MM.1S (cell line): ENCODE measurements around the gene FYCO1.

Source experiments
- DNase-seq: peaks from one replicate; pipeline ENCODE4 v3.0.0-alpha.2; 2015
- H2AFZ ChIP-seq: fragments of 300-600 bp; sonication (generic); 2 replicates; pipeline ENCODE4 v1.6.0; 2016; ENCODE audit warnings: antibody characterized with exemption, low read length
- H3F3A ChIP-seq: fragments of 300-600 bp; sonication (generic); 2 replicates; pipeline ENCODE4 v1.6.1; 2016; ENCODE audit warnings: mild to moderate bottlenecking, antibody characterized with exemption, low read length, moderate library complexity, mixed read lengths; ENCODE audit not compliant: insufficient read depth
- H3K27ac ChIP-seq: fragments of 300-600 bp; sonication (generic); 2 replicates; pipeline ENCODE4 v1.5.1; 2016; ENCODE audit warnings: mild to moderate bottlenecking, low read length
- H3K27me3 ChIP-seq: fragments of 300-600 bp; sonication (generic); replicated peaks from 2 replicates; pipeline ENCODE4 v1.6.0; 2016; ENCODE audit warnings: low read length; ENCODE audit not compliant: insufficient read depth
- H3K36me3 ChIP-seq: fragments of 300-600 bp; sonication (generic); replicated peaks from 2 replicates; pipeline ENCODE4 v1.6.1; 2016; ENCODE audit warnings: mild to moderate bottlenecking, low read length, mixed read lengths; ENCODE audit not compliant: insufficient read depth
- H3K4me1 ChIP-seq: fragments of 300-600 bp; sonication (generic); 2 replicates; pipeline ENCODE4 v1.6.1; 2016; ENCODE audit warnings: low read length, mixed read lengths
- H3K4me2 ChIP-seq: fragments of 300-600 bp; sonication (generic); 2 replicates; pipeline ENCODE4 v1.6.0; 2016; ENCODE audit warnings: low read depth, low read length
- H3K4me3 ChIP-seq: fragments of 300-600 bp; sonication (generic); 2 replicates; pipeline ENCODE4 v1.5.1; 2016; ENCODE audit warnings: low read length, mixed read lengths
- H3K79me2 ChIP-seq: fragments of 300-600 bp; sonication (generic); 2 replicates; pipeline ENCODE4 v1.6.1; 2016; ENCODE audit warnings: mixed run types, low read length, mixed read lengths
- H3K9ac ChIP-seq: fragments of 300-600 bp; sonication (generic); 2 replicates; pipeline ENCODE4 v1.6.1; 2016; ENCODE audit warnings: low read length, mixed read lengths
- H3K9me2 ChIP-seq: fragments of 300-600 bp; sonication (generic); replicated peaks from 2 replicates; pipeline ENCODE4 v1.6.1; 2016; ENCODE audit warnings: mild to moderate bottlenecking, low read length, mixed read lengths; ENCODE audit not compliant: insufficient read depth
- H3K9me3 ChIP-seq: fragments of 300-600 bp; sonication (generic); replicated peaks from 2 replicates; pipeline ENCODE4 v1.6.1; 2016; ENCODE audit warnings: mild to moderate bottlenecking, low read length, mixed read lengths; ENCODE audit not compliant: insufficient read depth
- H4K20me1 ChIP-seq: fragments of 300-600 bp; sonication (generic); 2 replicates; pipeline ENCODE4 v1.6.1; 2016; ENCODE audit warnings: mild to moderate bottlenecking, low read length, moderate library complexity, mixed read lengths; ENCODE audit not compliant: insufficient read depth
- EZH2 ChIP-seq: fragments of 300-600 bp; sonication (generic); optimal IDR thresholded peaks from 2 replicates; pipeline ENCODE3; 2017; ENCODE audit warnings: low read depth, mild to moderate bottlenecking, antibody characterized with exemption, low read length, mixed read lengths
- EZH2phosphoT487 ChIP-seq: fragments of 300-600 bp; sonication (generic); IDR thresholded peaks from 2 replicates; pipeline ENCODE4 v1.6.1; 2018; ENCODE audit warnings: antibody characterized with exemption, low read length
- TF ChIP-seq, protein P1 (sequence below): fragments of 300-600 bp; sonication (generic); IDR thresholded peaks from 2 replicates; pipeline ENCODE4 v1.5.1; 2016; ENCODE audit warnings: antibody characterized with exemption, low read length, mixed read lengths

The FYCO1 gene

DNA sequence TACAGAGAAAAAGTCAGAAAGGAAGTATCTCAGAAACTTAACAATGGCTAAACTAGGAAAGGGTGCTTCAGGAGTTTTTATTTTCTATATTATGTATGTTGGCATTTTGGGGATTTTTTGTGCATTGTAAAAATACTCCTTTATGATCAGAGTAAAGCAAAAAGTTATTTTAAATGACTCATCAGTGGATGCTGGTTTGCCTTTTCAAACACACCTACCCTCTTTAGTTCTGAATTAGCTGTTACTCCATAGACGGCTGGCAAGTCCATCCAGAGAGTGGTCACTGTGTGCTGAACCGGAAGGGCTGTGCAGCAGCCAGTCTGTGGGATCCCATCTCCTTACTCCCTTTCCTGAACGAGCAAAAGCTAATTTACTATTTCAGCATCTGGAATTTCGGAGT, 108.3 kb downstream of the FYCO1 start:
- no peak overlapping the region for H3K27ac ChIP-seq
- no peak overlapping the region for H2AFZ ChIP-seq
- no peak overlapping the region for H3K9ac ChIP-seq
- no peak for TF ChIP-seq EZH2phosphoT487
- no peak for TF ChIP-seq EZH2
- TF ChIP-seq, protein P1, sequence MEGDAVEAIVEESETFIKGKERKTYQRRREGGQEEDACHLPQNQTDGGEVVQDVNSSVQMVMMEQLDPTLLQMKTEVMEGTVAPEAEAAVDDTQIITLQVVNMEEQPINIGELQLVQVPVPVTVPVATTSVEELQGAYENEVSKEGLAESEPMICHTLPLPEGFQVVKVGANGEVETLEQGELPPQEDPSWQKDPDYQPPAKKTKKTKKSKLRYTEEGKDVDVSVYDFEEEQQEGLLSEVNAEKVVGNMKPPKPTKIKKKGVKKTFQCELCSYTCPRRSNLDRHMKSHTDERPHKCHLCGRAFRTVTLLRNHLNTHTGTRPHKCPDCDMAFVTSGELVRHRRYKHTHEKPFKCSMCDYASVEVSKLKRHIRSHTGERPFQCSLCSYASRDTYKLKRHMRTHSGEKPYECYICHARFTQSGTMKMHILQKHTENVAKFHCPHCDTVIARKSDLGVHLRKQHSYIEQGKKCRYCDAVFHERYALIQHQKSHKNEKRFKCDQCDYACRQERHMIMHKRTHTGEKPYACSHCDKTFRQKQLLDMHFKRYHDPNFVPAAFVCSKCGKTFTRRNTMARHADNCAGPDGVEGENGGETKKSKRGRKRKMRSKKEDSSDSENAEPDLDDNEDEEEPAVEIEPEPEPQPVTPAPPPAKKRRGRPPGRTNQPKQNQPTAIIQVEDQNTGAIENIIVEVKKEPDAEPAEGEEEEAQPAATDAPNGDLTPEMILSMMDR, result no peak
- no peaks in the 10 kb centered on the region for H3K9me2 ChIP-seq
- DNase-seq, result no peak
- peaks cover 3% of the 10 kb centered on the region; the same call in 1 of the 2 replicates for H3F3A ChIP-seq
- peaks cover 10% of the 10 kb centered on the region; the same call in 1 of the 2 replicates for H3K4me1 ChIP-seq
- no peaks in the 10 kb centered on the region for H3K9me3 ChIP-seq
- H4K20me1 ChIP-seq, result no peaks in the 10 kb centered on the region
- H3K4me3 ChIP-seq, result no peak overlapping the region
- H3K36me3 ChIP-seq, result no peaks in the 10 kb centered on the region
- H3K79me2 ChIP-seq, result no peaks in the 10 kb centered on the region
- no peaks in the 10 kb centered on the region for H3K27me3 ChIP-seq
- no peak overlapping the region for H3K4me2 ChIP-seq

DNA sequence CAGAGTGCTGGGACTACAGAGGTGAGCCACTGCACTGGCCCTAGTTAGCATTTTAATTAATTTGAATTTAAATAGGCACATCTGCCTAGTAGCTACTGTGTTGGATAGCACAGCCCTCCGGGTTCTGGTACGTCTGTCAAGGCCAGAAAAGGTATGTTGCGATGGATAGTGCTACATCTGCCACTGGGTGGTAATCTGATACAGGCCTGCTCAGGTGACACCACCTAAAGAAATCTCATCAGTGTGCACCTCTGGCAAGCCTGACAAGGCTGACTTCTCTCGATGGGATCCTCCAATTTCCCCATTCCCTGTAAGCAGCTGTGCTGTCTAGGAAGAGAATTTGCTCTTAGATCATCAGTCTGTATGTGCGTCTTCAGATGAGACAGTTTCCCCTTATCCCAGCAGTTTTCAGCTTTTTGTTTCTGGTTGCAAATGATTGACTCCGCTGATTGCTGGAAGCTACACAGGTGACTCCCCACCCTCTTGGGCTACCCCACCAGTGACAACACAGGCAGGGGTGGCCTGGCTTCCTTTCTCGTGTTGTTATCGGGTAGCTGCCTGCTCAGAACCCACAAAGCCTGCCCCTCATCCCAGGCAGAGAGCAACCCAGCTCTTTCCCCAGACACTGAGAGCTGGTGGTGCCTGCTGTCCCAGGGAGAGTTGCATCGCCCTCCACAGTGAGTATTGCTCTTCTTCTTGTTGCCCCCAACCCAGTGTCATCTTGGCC, 109.5 kb downstream of the FYCO1 start, which contains the start of gene CCR9:
TSS of gene CCR9 (plus strand) at position 565 of the 727 bp plus-strand sequence. CDS start 8,391 bp downstream, outside the sequence.
- DNase-seq, result no peak
- Histone ChIP-seq H3K9me3 (no peaks in the 10 kb centered on the region), H3K27ac (no peak within 1 kb of the TSS), H2AFZ (no peak within 1 kb of the TSS), H3K9me2 (no peaks in the 10 kb centered on the region), H3K9ac (no peak within 1 kb of the TSS), H4K20me1 (no peaks in the 10 kb centered on the region), H3K4me1 (peaks cover 14% of the 10 kb centered on the region; the same call in 1 of the 2 replicates), H3F3A (peaks cover 3% of the 10 kb centered on the region; the same call in 1 of the 2 replicates), H3K36me3 (no peaks in the 10 kb centered on the region), H3K4me2 (no peak within 1 kb of the TSS), H3K79me2 (no peaks in the 10 kb centered on the region), H3K4me3 (no peak within 1 kb of the TSS), H3K27me3 (no peaks in the 10 kb centered on the region)
- TF ChIP-seq EZH2 (no peak), EZH2phosphoT487 (no peak)
- TF ChIP-seq, protein P1, result no peak

DNA sequence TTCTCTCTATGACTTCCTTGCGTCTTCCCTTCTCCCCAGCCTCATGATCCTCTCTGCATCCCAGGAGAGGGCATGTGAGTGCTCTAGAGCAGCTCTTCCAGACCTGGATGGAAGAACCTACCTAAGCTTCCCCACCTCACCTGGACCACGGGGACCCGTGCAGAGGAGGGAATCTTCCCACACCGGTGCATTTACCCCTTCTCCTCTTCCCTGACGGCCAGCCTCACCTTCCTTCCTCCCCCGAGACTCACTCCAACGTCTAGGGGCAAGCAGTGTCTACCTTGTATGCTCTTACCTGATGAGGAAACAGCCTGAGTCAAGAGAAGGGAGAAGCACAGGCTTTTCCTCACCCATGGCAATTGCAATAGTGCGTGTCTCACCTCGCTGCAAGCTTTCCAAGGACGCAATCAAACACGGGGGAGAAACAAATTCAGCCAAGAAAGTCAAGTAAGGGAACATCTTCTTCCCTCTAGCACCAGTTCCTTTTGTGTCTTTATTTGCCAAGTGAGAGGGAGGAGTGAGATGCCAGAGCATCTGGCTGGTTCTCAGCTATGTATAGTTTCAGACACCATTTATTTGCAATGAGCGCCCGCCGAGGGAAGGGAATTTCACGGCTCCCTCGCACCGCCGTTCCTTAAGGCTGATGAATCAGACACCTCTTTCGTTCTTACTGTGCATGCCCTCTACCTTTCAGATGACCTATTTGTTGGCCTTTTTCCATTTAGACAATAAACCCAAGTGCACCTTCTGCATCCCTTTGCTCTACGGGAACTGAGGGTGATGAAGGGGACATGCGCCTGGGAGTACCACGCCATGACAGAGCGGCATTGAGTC, 111.0 kb downstream of the FYCO1 start:
- Histone ChIP-seq H3K36me3 (no peaks in the 10 kb centered on the region), H3K79me2 (no peaks in the 10 kb centered on the region), H3K9ac (no peak overlapping the region)

More for the DNA sequence above, 111.0 kb downstream of the FYCO1 start:
- no peak overlapping the region for H3K4me2 ChIP-seq
- H3K9me2 ChIP-seq, result no peaks in the 10 kb centered on the region
- no peak overlapping the region for H3K4me3 ChIP-seq
- no peaks in the 10 kb centered on the region for H4K20me1 ChIP-seq
- H3F3A ChIP-seq, result peaks cover 3% of the 10 kb centered on the region; the same call in 1 of the 2 replicates
- no peak overlapping the region for H3K27ac ChIP-seq
- peaks cover 17% of the 10 kb centered on the region; the same call in 1 of the 2 replicates for H3K4me1 ChIP-seq
- H3K27me3 ChIP-seq, result no peaks in the 10 kb centered on the region
- no peak overlapping the region for H2AFZ ChIP-seq
- DNase-seq, result no peak
- no peak for TF ChIP-seq EZH2
- no peak for TF ChIP-seq EZH2phosphoT487
- TF ChIP-seq, protein P1, result no peak
- H3K9me3 ChIP-seq, result no peaks in the 10 kb centered on the region
